Measurements from ENCODE around the gene PIGA. TPM values are rescaled to one million over a fixed set of nuclear protein-coding genes. Genes with fewer than 3 reads are reported as not detected.
"Not testable (repeated sequence)": the region's sequence is repeated elsewhere in the genome, so short reads cannot be mapped to it uniquely, and the experiment has no call there.

The PIGA gene
- polyA plus RNA-seq, 3 donors = 14.4 to 20.4 (median 19.9) TPM

GRCh38 chrX:15322072-15322471 lies 13.3 kb downstream of the PIGA start:
- no peak for DNase-seq

GRCh38 chrX:15321447-15321846 lies 13.9 kb downstream of the PIGA start:
- DNase-seq = no peak

- no peak for DNase-seq
These were observed 15.0 kb downstream of the PIGA start for GRCh38 chrX:15320297-15320696.

- no peak for DNase-seq
These were observed 16.2 kb downstream of the PIGA start for GRCh38 chrX:15319075-15319474.

GRCh38 chrX:15315509-15315908 lies 19.8 kb downstream of the PIGA start, which contains the start of gene ASB11:
Gene ASB11 (minus strand): TSS chrX:15315640. CDS start chrX:15315605, 35 bp downstream.
- no peak for DNase-seq

- DNase-seq = no peak
These were observed 20.9 kb downstream of the PIGA start for GRCh38 chrX:15314472-15314871.

GRCh38 chrX:15311119-15311518 lies 24.2 kb downstream of the PIGA start:
- no peak for DNase-seq

- DNase-seq = peak; percentile 52
These were observed 25.2 kb downstream of the PIGA start for GRCh38 chrX:15310117-15310516.

GRCh38 chrX:15305899-15306298 lies 29.4 kb downstream of the PIGA start:
- not testable (repeated sequence) for DNase-seq

GRCh38 chrX:15301924-15302323 lies 33.4 kb downstream of the PIGA start:
- DNase-seq = peak; percentile 9

GRCh38 chrX:15299941-15300851 lies 35.1 kb downstream of the PIGA start:
- DNase-seq = peak; percentile 10

GRCh38 chrX:15298780-15299179 lies 36.5 kb downstream of the PIGA start:
- no peak for DNase-seq

- DNase-seq = no peak
These were observed 37.1 kb downstream of the PIGA start for GRCh38 chrX:15298201-15298600.

GRCh38 chrX:15293451-15293850 lies 41.9 kb downstream of the PIGA start:
- no peak for DNase-seq

GRCh38 chrX:15292861-15293260 lies 42.5 kb downstream of the PIGA start:
- DNase-seq = no peak

GRCh38 chrX:15277604-15278003 lies 57.7 kb downstream of the PIGA start:
- DNase-seq = no peak

- DNase-seq = no peak
These were observed 60.4 kb downstream of the PIGA start for GRCh38 chrX:15274946-15275345.

GRCh38 chrX:15273275-15273674 lies 62.0 kb downstream of the PIGA start:
- not testable (repeated sequence) for DNase-seq

GRCh38 chrX:15271757-15272156 lies 63.6 kb downstream of the PIGA start:
- no peak for DNase-seq

- DNase-seq = peak; percentile 45
These were observed 65.5 kb downstream of the PIGA start, which contains the start of gene ASB9 for GRCh38 chrX:15269618-15270521. Gene ASB9 (minus strand): TSS chrX:15270083. CDS start chrX:15269874, 209 bp downstream.
